Measurements from ENCODE around the gene LARP4B. TPM values are rescaled to one million over a fixed set of nuclear protein-coding genes. Genes with fewer than 3 reads are reported as not detected.

Gene LARP4B
- total and polyA plus RNA-seq, 2 of the 13 experiments (the other 11 are each of a cell fraction or from before 2014, with no cell fraction given) = 19.5 to 30.2 TPM

DNA sequence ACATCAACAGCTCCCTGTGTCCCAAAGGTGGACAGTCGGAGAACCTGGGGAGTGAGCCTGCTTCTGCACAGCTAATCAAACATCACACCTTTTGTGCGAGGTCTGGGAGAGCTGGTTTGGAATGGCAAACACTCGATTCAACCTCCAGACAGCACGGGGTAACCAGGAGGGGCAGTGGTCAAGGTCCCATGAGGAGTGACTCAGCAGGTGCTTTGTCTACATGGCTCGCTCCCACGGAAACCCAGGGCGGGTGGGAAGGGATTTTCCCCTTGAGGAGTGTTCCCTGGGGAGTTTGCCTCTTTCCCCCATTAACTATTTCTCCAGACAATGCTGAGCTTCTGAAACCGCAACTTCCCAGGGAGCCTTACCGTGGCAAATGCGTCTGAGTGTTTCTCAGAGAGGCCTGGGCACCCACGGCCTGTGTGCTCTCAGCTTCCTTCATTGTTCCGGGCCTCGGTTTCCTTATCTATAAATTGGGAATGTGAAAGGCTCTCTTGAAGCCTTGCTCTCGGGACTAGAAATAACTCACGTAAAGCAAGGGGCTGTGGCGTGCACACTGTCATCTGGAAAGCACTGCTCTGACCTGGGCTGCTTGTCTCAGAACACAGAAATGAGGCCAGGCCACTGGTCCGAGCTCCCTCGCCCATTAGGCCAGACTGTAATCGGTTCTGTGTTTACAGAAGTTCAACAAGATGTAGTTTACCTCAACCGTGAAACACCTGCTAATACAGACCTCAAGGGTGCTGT is 42.7 kb upstream of the LARP4B start (continued):
- TF ChIP-seq, protein P1, sequence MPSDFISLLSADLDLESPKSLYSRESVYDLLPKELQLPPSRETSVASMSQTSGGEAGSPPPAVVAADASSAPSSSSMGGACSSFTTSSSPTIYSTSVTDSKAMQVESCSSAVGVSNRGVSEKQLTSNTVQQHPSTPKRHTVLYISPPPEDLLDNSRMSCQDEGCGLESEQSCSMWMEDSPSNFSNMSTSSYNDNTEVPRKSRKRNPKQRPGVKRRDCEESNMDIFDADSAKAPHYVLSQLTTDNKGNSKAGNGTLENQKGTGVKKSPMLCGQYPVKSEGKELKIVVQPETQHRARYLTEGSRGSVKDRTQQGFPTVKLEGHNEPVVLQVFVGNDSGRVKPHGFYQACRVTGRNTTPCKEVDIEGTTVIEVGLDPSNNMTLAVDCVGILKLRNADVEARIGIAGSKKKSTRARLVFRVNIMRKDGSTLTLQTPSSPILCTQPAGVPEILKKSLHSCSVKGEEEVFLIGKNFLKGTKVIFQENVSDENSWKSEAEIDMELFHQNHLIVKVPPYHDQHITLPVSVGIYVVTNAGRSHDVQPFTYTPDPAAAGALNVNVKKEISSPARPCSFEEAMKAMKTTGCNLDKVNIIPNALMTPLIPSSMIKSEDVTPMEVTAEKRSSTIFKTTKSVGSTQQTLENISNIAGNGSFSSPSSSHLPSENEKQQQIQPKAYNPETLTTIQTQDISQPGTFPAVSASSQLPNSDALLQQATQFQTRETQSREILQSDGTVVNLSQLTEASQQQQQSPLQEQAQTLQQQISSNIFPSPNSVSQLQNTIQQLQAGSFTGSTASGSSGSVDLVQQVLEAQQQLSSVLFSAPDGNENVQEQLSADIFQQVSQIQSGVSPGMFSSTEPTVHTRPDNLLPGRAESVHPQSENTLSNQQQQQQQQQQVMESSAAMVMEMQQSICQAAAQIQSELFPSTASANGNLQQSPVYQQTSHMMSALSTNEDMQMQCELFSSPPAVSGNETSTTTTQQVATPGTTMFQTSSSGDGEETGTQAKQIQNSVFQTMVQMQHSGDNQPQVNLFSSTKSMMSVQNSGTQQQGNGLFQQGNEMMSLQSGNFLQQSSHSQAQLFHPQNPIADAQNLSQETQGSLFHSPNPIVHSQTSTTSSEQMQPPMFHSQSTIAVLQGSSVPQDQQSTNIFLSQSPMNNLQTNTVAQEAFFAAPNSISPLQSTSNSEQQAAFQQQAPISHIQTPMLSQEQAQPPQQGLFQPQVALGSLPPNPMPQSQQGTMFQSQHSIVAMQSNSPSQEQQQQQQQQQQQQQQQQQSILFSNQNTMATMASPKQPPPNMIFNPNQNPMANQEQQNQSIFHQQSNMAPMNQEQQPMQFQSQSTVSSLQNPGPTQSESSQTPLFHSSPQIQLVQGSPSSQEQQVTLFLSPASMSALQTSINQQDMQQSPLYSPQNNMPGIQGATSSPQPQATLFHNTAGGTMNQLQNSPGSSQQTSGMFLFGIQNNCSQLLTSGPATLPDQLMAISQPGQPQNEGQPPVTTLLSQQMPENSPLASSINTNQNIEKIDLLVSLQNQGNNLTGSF (CRISPR knock-in tag; IDR thresholded peaks at IDR 0.05) = no peak
- TF ChIP-seq NFYB (CRISPR knock-in tag; IDR thresholded peaks at IDR 0.05) (no peak), MEF2D (CRISPR knock-in tag; IDR thresholded peaks at IDR 0.05) (peak; percentile 49; the same call in 1 of the 2 replicates), ZNF207 (IDR thresholded peaks at IDR 0.05; ENCODE audit: borderline replicate concordance) (no peak), ZNF790 (CRISPR knock-in tag; IDR thresholded peaks at IDR 0.05; ENCODE audit: borderline replicate concordance) (no peak), ZNF30 (CRISPR knock-in tag; IDR thresholded peaks at IDR 0.05) (no peak), REL (CRISPR knock-in tag; conservative IDR thresholded peaks at IDR 0.05) (no peak), STAT5B (CRISPR knock-in tag; IDR thresholded peaks at IDR 0.05) (no peak), SMYD3 (CRISPR knock-in tag; IDR thresholded peaks at IDR 0.05) (no peak)
- TF ChIP-seq, protein P2, sequence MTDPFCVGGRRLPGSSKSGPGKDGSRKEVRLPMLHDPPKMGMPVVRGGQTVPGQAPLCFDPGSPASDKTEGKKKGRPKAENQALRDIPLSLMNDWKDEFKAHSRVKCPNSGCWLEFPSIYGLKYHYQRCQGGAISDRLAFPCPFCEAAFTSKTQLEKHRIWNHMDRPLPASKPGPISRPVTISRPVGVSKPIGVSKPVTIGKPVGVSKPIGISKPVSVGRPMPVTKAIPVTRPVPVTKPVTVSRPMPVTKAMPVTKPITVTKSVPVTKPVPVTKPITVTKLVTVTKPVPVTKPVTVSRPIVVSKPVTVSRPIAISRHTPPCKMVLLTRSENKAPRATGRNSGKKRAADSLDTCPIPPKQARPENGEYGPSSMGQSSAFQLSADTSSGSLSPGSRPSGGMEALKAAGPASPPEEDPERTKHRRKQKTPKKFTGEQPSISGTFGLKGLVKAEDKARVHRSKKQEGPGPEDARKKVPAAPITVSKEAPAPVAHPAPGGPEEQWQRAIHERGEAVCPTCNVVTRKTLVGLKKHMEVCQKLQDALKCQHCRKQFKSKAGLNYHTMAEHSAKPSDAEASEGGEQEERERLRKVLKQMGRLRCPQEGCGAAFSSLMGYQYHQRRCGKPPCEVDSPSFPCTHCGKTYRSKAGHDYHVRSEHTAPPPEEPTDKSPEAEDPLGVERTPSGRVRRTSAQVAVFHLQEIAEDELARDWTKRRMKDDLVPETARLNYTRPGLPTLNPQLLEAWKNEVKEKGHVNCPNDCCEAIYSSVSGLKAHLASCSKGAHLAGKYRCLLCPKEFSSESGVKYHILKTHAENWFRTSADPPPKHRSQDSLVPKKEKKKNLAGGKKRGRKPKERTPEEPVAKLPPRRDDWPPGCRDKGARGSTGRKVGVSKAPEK (CRISPR knock-in tag; IDR thresholded peaks at IDR 0.05; ENCODE audit: borderline replicate concordance) = no peak
- TF ChIP-seq, protein P3, sequence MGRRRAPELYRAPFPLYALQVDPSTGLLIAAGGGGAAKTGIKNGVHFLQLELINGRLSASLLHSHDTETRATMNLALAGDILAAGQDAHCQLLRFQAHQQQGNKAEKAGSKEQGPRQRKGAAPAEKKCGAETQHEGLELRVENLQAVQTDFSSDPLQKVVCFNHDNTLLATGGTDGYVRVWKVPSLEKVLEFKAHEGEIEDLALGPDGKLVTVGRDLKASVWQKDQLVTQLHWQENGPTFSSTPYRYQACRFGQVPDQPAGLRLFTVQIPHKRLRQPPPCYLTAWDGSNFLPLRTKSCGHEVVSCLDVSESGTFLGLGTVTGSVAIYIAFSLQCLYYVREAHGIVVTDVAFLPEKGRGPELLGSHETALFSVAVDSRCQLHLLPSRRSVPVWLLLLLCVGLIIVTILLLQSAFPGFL (CRISPR knock-in tag; IDR thresholded peaks at IDR 0.05) = no peak
- TF ChIP-seq, protein P4, sequence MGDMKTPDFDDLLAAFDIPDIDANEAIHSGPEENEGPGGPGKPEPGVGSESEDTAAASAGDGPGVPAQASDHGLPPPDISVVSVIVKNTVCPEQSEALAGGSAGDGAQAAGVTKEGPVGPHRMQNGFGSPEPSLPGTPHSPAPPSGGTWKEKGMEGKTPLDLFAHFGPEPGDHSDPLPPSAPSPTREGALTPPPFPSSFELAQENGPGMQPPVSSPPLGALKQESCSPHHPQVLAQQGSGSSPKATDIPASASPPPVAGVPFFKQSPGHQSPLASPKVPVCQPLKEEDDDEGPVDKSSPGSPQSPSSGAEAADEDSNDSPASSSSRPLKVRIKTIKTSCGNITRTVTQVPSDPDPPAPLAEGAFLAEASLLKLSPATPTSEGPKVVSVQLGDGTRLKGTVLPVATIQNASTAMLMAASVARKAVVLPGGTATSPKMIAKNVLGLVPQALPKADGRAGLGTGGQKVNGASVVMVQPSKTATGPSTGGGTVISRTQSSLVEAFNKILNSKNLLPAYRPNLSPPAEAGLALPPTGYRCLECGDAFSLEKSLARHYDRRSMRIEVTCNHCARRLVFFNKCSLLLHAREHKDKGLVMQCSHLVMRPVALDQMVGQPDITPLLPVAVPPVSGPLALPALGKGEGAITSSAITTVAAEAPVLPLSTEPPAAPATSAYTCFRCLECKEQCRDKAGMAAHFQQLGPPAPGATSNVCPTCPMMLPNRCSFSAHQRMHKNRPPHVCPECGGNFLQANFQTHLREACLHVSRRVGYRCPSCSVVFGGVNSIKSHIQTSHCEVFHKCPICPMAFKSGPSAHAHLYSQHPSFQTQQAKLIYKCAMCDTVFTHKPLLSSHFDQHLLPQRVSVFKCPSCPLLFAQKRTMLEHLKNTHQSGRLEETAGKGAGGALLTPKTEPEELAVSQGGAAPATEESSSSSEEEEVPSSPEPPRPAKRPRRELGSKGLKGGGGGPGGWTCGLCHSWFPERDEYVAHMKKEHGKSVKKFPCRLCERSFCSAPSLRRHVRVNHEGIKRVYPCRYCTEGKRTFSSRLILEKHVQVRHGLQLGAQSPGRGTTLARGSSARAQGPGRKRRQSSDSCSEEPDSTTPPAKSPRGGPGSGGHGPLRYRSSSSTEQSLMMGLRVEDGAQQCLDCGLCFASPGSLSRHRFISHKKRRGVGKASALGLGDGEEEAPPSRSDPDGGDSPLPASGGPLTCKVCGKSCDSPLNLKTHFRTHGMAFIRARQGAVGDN (CRISPR knock-in tag; IDR thresholded peaks at IDR 0.05) = peak; percentile 71
- TF ChIP-seq, protein P5, sequence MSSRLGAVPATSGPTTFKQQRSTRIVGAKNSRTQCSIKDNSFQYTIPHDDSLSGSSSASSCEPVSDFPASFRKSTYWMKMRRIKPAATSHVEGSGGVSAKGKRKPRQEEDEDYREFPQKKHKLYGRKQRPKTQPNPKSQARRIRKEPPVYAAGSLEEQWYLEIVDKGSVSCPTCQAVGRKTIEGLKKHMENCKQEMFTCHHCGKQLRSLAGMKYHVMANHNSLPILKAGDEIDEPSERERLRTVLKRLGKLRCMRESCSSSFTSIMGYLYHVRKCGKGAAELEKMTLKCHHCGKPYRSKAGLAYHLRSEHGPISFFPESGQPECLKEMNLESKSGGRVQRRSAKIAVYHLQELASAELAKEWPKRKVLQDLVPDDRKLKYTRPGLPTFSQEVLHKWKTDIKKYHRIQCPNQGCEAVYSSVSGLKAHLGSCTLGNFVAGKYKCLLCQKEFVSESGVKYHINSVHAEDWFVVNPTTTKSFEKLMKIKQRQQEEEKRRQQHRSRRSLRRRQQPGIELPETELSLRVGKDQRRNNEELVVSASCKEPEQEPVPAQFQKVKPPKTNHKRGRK (CRISPR knock-in tag; IDR thresholded peaks at IDR 0.05) = no peak
